Measurements from ENCODE around the gene HOXD11. TPM values are rescaled to one million over a fixed set of nuclear protein-coding genes. Genes with fewer than 3 reads are reported as not detected.

Gene HOXD11
- total RNA-seq, 4 donors from 2014 or later, result 0.21 to 1.8 (median 1.2) TPM; not detected in 1

GRCh38 chr2:176085861-176086771 lies 21.0 kb upstream of the HOXD11 start:
- peak in 3 of 5 experiments; percentile 19 to 33 (median 31) for TF ChIP-seq CTCF (IDR thresholded peaks at IDR 0.05)
- TF ChIP-seq POLR2A (IDR thresholded peaks at IDR 0.05), result no peak
- TF ChIP-seq EP300 (IDR thresholded peaks at IDR 0.05), result no peak
- no peak overlapping the region for H3K27ac ChIP-seq
- peaks cover 20 to 100% of the 10 kb centered on the region in 2 donors for H3K27me3 ChIP-seq
- peak in 1 of 2 donors; percentile 45 for DNase-seq (ENCODE audit: low spot score in 2 of 2)
- H3K4me3 ChIP-seq, result no peak overlapping the region
- WGBS, 2 donors, result 4 to 5% methylated on average over 28 to 41 of the region's 46 CpGs
- H3K36me3 ChIP-seq, result no peaks in the 10 kb centered on the region
- H3K4me1 ChIP-seq, result peaks cover 0 to 55% (median 16%) of the 10 kb centered on the region in 4 donors
- H3K9me3 ChIP-seq, result no peaks in the 10 kb centered on the region

GRCh38 chr2:176087330-176088047 lies 19.6 kb upstream of the HOXD11 start:
- Histone ChIP-seq H3K4me1 (peaks cover 0 to 53% (median 16%) of the 10 kb centered on the region in 4 donors), H3K27me3 (peaks cover 12 to 100% of the 10 kb centered on the region in 2 donors), H3K27ac (no peak overlapping the region), H3K9me3 (no peaks in the 10 kb centered on the region), H3K4me3 (peak overlapping the region in 1 of 4 donors; percentile 35), H3K36me3 (no peaks in the 10 kb centered on the region)
- TF ChIP-seq CTCF (IDR thresholded peaks at IDR 0.05), result no peak
- TF ChIP-seq POLR2A (IDR thresholded peaks at IDR 0.05), result no peak
- TF ChIP-seq EP300 (IDR thresholded peaks at IDR 0.05), result no peak
- WGBS, 2 donors, result 45 to 52% methylated on average over 27 to 29 of the region's 29 CpGs
- DNase-seq (ENCODE audit: low spot score in 2 of 2), result no peak

DNA sequence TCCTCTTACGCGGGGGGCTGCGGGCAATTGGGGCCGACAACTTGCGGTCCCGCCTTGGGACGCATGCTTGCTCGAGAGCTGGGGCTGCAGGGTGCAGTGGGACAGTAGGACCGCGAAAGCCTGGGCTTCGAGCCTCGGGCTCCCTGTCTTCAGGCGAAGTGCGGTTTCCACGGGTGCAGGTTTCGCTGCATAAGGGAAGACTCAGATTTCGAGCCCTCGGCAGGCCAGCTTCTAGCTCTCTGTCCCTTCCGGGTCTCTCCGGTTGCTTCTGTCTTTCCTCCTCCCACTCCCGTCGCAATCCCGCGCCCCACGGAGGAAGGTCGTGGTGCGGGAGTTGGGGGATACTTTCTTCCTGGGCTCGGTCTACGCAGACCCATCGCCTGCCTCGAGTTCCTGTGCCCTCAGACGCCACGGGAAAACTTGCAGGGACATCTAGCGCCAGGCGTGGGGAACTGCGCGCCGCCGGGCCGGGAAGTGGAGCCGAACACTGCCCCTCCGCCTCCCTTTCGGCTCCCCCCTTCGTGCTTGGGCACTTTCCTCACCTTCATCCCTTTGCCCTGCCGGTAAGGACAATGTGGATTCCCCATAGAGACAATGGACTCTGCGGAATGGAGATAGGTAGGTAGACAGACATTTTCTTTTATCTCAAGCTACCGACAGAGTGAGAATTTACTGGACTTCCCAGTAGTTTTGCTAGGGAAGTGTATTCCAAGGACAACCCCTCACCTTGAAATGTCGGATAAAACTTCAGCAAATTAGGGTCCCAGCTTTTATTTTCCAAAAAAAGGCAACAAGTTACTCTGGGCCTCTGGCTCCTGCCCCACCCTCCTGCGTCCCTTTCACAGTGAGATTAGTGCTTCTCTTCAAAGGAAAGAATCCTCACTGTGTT lies 18.8 kb upstream of the HOXD11 start:
- peak in 1 of 2 donors; percentile 36 for DNase-seq (ENCODE audit: low spot score in 2 of 2)
- peaks cover 0 to 53% (median 20%) of the 10 kb centered on the region in 4 donors for H3K4me1 ChIP-seq
- no peak overlapping the region for H3K27ac ChIP-seq
- peaks cover 8 to 98% of the 10 kb centered on the region in 2 donors for H3K27me3 ChIP-seq
- peak overlapping the region in 1 of 4 donors; percentile 35 for H3K4me3 ChIP-seq
- no peaks in the 10 kb centered on the region for H3K9me3 ChIP-seq
- 5 to 11% methylated on average over 34 to 38 of the region's 49 CpGs for WGBS, 2 donors
- H3K36me3 ChIP-seq, result no peaks in the 10 kb centered on the region
- no peak for TF ChIP-seq EP300 (IDR thresholded peaks at IDR 0.05)
- TF ChIP-seq CTCF (IDR thresholded peaks at IDR 0.05), result peak; percentile 53 to 83 (median 65)

- Histone ChIP-seq H3K4me1 (peaks cover 0 to 51% (median 23%) of the 10 kb centered on the region in 4 donors), H3K27ac (no peak overlapping the region), H3K27me3 (peaks cover 7 to 98% of the 10 kb centered on the region in 2 donors), H3K4me3 (no peak overlapping the region), H3K9me3 (no peaks in the 10 kb centered on the region), H3K36me3 (no peaks in the 10 kb centered on the region)
- DNase-seq (ENCODE audit: low spot score in 2 of 2), result no peak
- 15 to 16% methylated on average over 6 of the region's 6 CpGs for WGBS, 2 donors
- TF ChIP-seq EP300 (IDR thresholded peaks at IDR 0.05) (no peak), CTCF (IDR thresholded peaks at IDR 0.05) (no peak), POLR2A (IDR thresholded peaks at IDR 0.05) (no peak)
Measured at GRCh38 chr2:176088937-176089842, 17.9 kb upstream of the HOXD11 start.
